Cardiac muscle cell (in vitro differentiated cells and primary cell): ENCODE measurements around the gene SRSF6. TPM values are rescaled to one million over a fixed set of nuclear protein-coding genes. Genes with fewer than 3 reads are reported as not detected.
A peak's percentile ranks its signal among the peaks of the same experiment; 100 is the strongest.

Experiments used
- DNase-seq, 2 donors: peaks; one replicate each; pipeline versions ENCODE4 v3.0.0 to v3.0.0-alpha.2; 2010 to 2017; ENCODE audit warnings: low read depth in 1 of 2, low spot score in 1 of 2
- H3K27ac ChIP-seq: fragments of 200-600 bp; sonication (generic); 2 replicates; pipeline ENCODE4 v1.5.1; 2016
- H3K27me3 ChIP-seq: fragments of 200-600 bp; sonication (generic); 2 replicates; pipeline ENCODE4 v1.6.0; 2016; ENCODE audit warnings: control low read depth
- H3K36me3 ChIP-seq: fragments of 200-600 bp; sonication (generic); 2 replicates; pipeline ENCODE4 v1.5.1; 2016; ENCODE audit warnings: control low read depth
- H3K4me1 ChIP-seq: fragments of 200-600 bp; sonication (generic); 2 replicates; pipeline ENCODE4 v1.8.1; 2017; ENCODE audit warnings: low read depth, mild to moderate bottlenecking, mixed run types
- H3K4me3 ChIP-seq: fragments of 200-600 bp; sonication (generic); 2 replicates; pipeline ENCODE4 v1.5.1; 2016; ENCODE audit warnings: mild to moderate bottlenecking
- H3K9me3 ChIP-seq: fragments of 200-600 bp; sonication (generic); 2 replicates; pipeline ENCODE4 v1.5.1; 2017; ENCODE audit warnings: low read depth, mild to moderate bottlenecking, control low read depth
- polyA plus RNA-seq: library from polyadenylated mRNA; unstranded; fragments of >200 nt; fragmentation: Nextera tagmentation; extraction: Ambion mirVana; gene quantifications from 2 replicates; pipeline ENCODE4 v1.2.1, GENCODE V29; 2016
- total RNA-seq: library from RNA; depleted of rRNA; stranded (reverse); fragments of >200 nt; gene quantifications from 2 replicates; pipeline ENCODE4 v1.2.3, GENCODE V29; 2016
- TF ChIP-seq, protein P1 (sequence below): IDR thresholded peaks from 2 replicates; pipeline ENCODE4 v1.5.1; 2012; ENCODE audit warnings: low read depth, mild to moderate bottlenecking, low read length

The SRSF6 gene
- total and polyA plus RNA-seq, 2 experiments from 2014 or later: 56.0 to 60.7 TPM

GRCh38 chr20:43513372-43513930 lies 55.8 kb downstream of the SRSF6 start:
- no peak for DNase-seq
- Histone ChIP-seq H3K9me3 (no peaks in the 10 kb centered on the region), H3K4me1 (no peaks in the 10 kb centered on the region), H3K27me3 (no peaks in the 10 kb centered on the region), H3K27ac (no peak overlapping the region), H3K36me3 (no peaks in the 10 kb centered on the region), H3K4me3 (peak overlapping the region; percentile 31)
- TF ChIP-seq, protein P1, sequence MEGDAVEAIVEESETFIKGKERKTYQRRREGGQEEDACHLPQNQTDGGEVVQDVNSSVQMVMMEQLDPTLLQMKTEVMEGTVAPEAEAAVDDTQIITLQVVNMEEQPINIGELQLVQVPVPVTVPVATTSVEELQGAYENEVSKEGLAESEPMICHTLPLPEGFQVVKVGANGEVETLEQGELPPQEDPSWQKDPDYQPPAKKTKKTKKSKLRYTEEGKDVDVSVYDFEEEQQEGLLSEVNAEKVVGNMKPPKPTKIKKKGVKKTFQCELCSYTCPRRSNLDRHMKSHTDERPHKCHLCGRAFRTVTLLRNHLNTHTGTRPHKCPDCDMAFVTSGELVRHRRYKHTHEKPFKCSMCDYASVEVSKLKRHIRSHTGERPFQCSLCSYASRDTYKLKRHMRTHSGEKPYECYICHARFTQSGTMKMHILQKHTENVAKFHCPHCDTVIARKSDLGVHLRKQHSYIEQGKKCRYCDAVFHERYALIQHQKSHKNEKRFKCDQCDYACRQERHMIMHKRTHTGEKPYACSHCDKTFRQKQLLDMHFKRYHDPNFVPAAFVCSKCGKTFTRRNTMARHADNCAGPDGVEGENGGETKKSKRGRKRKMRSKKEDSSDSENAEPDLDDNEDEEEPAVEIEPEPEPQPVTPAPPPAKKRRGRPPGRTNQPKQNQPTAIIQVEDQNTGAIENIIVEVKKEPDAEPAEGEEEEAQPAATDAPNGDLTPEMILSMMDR: no peak

Other genes with a start within 250 kb of the SRSF6 start
- 30.7 and 115 TPM in 2 replicates for gene L3MBTL1, start 49.8 kb downstream of the SRSF6 start, total RNA-seq
- gene L3MBTL1, start 49.8 kb downstream of the SRSF6 start, polyA plus RNA-seq: 17.8 and 22.6 TPM in 2 replicates
- 0.88 and 2.4 TPM in 2 replicates for gene SGK2, start 101.1 kb downstream of the SRSF6 start, total RNA-seq
- 1.1 TPM in 1 of 2 replicates, not detected in the other for gene SGK2, start 101.1 kb downstream of the SRSF6 start, polyA plus RNA-seq
- 19.1 and 20.6 TPM in 2 replicates for gene IFT52, start 133.0 kb downstream of the SRSF6 start, total RNA-seq
- gene IFT52, start 133.0 kb downstream of the SRSF6 start, polyA plus RNA-seq: 26.4 and 40.3 TPM in 2 replicates
- gene MYBL2, start 209.2 kb downstream of the SRSF6 start, total RNA-seq: 17.8 and 30.6 TPM in 2 replicates
- gene MYBL2, start 209.2 kb downstream of the SRSF6 start, polyA plus RNA-seq: 27.3 and 63.1 TPM in 2 replicates